Liver (tissue), 3 donors: Measurements from ENCODE around the gene HOATZ.

Source experiments
- EGR1 ChIP-seq, 2 donors: IDR thresholded peaks; 2 replicates each; pipeline ENCODE4 v1.6.1; 2016 to 2018; ENCODE audit warnings: antibody characterized with exemption in 2 of 2, low read depth in 2 of 2
- JUND ChIP-seq, 2 donors: IDR thresholded peaks; 2 replicates each; pipeline ENCODE4 v1.6.1; 2016; ENCODE audit warnings: antibody characterized with exemption in 2 of 2
- MAX ChIP-seq: IDR thresholded peaks from 2 replicates; pipeline ENCODE4 v1.6.1; 2016; ENCODE audit warnings: antibody characterized with exemption
- REST ChIP-seq: IDR thresholded peaks from 2 replicates; pipeline ENCODE4 v1.6.1; 2016; ENCODE audit warnings: antibody characterized with exemption, mild to moderate bottlenecking
- RXRA ChIP-seq, 2 donors: IDR thresholded peaks; 2 replicates each; pipeline ENCODE4 v1.6.1; 2017 to 2018; ENCODE audit warnings: antibody characterized with exemption in 2 of 2, mild to moderate bottlenecking in 1 of 2
- SP1 ChIP-seq: IDR thresholded peaks from 2 replicates; pipeline ENCODE4 v1.6.1; 2018; ENCODE audit warnings: antibody characterized with exemption, mild to moderate bottlenecking
- TAF1 ChIP-seq: conservative IDR thresholded peaks from 2 replicates; pipeline ENCODE4 v1.6.1; 2016; ENCODE audit warnings: antibody characterized with exemption, mild to moderate bottlenecking
- TF ChIP-seq, protein P1 (sequence below): IDR thresholded peaks from 2 replicates; pipeline ENCODE4 v1.6.1; 2016; ENCODE audit warnings: antibody characterized with exemption
- TF ChIP-seq, protein P2 (sequence below): fragments of 150-350 bp; IDR thresholded peaks from 2 replicates; pipeline ENCODE4 v1.5.1; 2017; ENCODE audit warnings: improper control_type of control experiment, low read depth, low read length; ENCODE audit not compliant: missing input control
- donor health status: healthy.
- donor health status: healthy.

- TF ChIP-seq, protein P1, sequence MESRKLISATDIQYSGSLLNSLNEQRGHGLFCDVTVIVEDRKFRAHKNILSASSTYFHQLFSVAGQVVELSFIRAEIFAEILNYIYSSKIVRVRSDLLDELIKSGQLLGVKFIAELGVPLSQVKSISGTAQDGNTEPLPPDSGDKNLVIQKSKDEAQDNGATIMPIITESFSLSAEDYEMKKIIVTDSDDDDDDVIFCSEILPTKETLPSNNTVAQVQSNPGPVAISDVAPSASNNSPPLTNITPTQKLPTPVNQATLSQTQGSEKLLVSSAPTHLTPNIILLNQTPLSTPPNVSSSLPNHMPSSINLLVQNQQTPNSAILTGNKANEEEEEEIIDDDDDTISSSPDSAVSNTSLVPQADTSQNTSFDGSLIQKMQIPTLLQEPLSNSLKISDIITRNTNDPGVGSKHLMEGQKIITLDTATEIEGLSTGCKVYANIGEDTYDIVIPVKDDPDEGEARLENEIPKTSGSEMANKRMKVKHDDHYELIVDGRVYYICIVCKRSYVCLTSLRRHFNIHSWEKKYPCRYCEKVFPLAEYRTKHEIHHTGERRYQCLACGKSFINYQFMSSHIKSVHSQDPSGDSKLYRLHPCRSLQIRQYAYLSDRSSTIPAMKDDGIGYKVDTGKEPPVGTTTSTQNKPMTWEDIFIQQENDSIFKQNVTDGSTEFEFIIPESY, result no peak
- TF ChIP-seq, protein P2, sequence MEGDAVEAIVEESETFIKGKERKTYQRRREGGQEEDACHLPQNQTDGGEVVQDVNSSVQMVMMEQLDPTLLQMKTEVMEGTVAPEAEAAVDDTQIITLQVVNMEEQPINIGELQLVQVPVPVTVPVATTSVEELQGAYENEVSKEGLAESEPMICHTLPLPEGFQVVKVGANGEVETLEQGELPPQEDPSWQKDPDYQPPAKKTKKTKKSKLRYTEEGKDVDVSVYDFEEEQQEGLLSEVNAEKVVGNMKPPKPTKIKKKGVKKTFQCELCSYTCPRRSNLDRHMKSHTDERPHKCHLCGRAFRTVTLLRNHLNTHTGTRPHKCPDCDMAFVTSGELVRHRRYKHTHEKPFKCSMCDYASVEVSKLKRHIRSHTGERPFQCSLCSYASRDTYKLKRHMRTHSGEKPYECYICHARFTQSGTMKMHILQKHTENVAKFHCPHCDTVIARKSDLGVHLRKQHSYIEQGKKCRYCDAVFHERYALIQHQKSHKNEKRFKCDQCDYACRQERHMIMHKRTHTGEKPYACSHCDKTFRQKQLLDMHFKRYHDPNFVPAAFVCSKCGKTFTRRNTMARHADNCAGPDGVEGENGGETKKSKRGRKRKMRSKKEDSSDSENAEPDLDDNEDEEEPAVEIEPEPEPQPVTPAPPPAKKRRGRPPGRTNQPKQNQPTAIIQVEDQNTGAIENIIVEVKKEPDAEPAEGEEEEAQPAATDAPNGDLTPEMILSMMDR, result no peak
- TF ChIP-seq RXRA (IDR thresholded peaks at IDR 0.05) (no peak), MAX (no peak), EGR1 (IDR thresholded peaks at IDR 0.05; ENCODE audit: low read depth in 2 of 2) (no peak), REST (no peak), SP1 (no peak), JUND (IDR thresholded peaks at IDR 0.05) (no peak), TAF1 (no peak)
Observed at GRCh38 chr11:111530091-111530490, 15.5 kb downstream of the HOATZ start.
